Prostate gland (tissue), 2 donors: ENCODE data around the gene PRKAR1B. TPM values are rescaled to one million over a fixed set of nuclear protein-coding genes. Genes with fewer than 3 reads are reported as not detected.

Experiments
- DNase-seq: peaks from one replicate; pipeline ENCODE4 v3.0.0-alpha.2; 2019; ENCODE audit warnings: low spot score
- H3K27ac ChIP-seq, 2 donors: fragments of 200-600 bp; sonication (generic); 2 replicates each; pipeline ENCODE4 v1.5.1; 2017 to 2019
- H3K27me3 ChIP-seq: fragments of 200-600 bp; sonication (generic); replicated peaks from 2 replicates; pipeline ENCODE4 v1.5.1; 2019; ENCODE audit not compliant: insufficient read depth
- H3K36me3 ChIP-seq, 2 donors: fragments of 200-600 bp; sonication (generic); 1 replicate in 1 of 2; 2 replicates in 1 of 2; pipeline versions ENCODE4 v1.5.1 to v1.8.1; 2017 to 2019
- H3K4me1 ChIP-seq: fragments of 200-600 bp; sonication (generic); replicated peaks from 2 replicates; pipeline ENCODE4 v1.5.1; 2019
- H3K4me3 ChIP-seq, 2 donors: fragments of 200-600 bp; sonication (generic); 2 replicates each; pipeline ENCODE4 v1.5.1; 2017 to 2019
- H3K9me3 ChIP-seq: fragments of 200-600 bp; sonication (generic); 2 replicates; pipeline ENCODE4 v1.5.1; 2017
- CTCF ChIP-seq, 4 experiments: fragments of 200-600 bp in 2 of 4; fragments of 450-650 bp in 2 of 4; sonication (generic) in 2 of 4; IDR thresholded peaks; 1 replicate in 3 of 4; 2 replicates in 1 of 4; pipeline ENCODE4 v1.5.1; 2016 to 2019; ENCODE audit warnings: antibody characterized with exemption in 4 of 4, mild to moderate bottlenecking in 2 of 4, moderate library complexity in 2 of 4
- POLR2A ChIP-seq: fragments of 450-650 bp; IDR thresholded peaks from one replicate; pipeline ENCODE4 v1.6.1; 2016; ENCODE audit warnings: antibody characterized with exemption, mild to moderate bottlenecking
- POLR2AphosphoS5 ChIP-seq: sonication (generic); formaldehyde crosslinking; IDR thresholded peaks from one replicate; pipeline ENCODE4 v1.6.1; 2017; ENCODE audit warnings: antibody characterized with exemption
- WGBS: methylation state at CpG from one replicate; pipeline ENCODE4 v1.1.5; 2018; 5-methylcytosine and 5-hydroxymethylcytosine counted together
- intact Hi-C: fragments of 100-400 bp; cut with DNase I; formaldehyde crosslinking; loops from one replicate; pipeline ENCODE4 v1.14.2; 2022
- total RNA-seq, 2 donors: library from RNA; depleted of rRNA; stranded (reverse); fragments of >200 nt; gene quantifications; one replicate each; pipeline ENCODE4 v1.1.0, GENCODE V29; 2016

The PRKAR1B gene
- total RNA-seq, 2 donors from 2014 or later: 20.2 to 44.8 TPM

GRCh38 chr7:556837-557557 lies 170.1 kb downstream of the PRKAR1B start:
- H3K4me3 ChIP-seq: no peak overlapping the region
- DNase-seq: no peak
- intact Hi-C loops: no loop called here
- TF ChIP-seq POLR2AphosphoS5: no peak
- TF ChIP-seq POLR2A: no peak
- no peak for TF ChIP-seq CTCF (IDR thresholded peaks at IDR 0.05)
- no peak overlapping the region for H3K27ac ChIP-seq
- H3K4me1 ChIP-seq: no peaks in the 10 kb centered on the region
- no peaks in the 10 kb centered on the region for H3K9me3 ChIP-seq
- 92% methylated on average over 31 of the region's 32 CpGs for WGBS
- H3K27me3 ChIP-seq: no peaks in the 10 kb centered on the region
- H3K36me3 ChIP-seq: no peaks in the 10 kb centered on the region

DNA sequence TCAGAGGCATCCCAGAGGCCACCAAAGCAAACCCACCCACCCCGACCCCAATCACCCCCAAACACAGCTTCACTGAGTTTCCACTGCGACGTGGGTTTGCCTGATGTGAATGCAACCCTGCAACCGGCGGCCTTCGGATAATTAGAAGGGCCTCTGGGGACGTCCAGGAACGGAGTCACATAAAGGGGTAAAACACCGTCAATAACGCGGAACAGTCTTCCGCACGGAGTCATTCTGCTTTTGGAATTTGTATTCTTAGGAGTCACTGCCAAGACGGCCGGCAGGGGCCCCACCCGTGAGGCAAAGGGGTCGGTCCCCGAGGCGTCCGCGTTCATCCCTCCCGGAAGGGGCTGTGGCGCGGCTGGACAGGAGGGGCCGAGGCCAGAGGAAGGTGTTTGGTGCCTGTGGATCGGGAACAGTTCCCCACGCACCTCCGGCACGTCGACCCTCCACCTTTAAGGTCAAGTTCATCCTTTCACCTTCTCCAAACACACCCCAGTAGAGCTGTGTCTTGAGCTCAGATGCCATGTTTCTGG lies 170.7 kb downstream of the PRKAR1B start:
- H3K36me3 ChIP-seq: no peaks in the 10 kb centered on the region
- no peak for TF ChIP-seq CTCF (IDR thresholded peaks at IDR 0.05)
- TF ChIP-seq POLR2AphosphoS5: no peak
- no peak for TF ChIP-seq POLR2A
- no peaks in the 10 kb centered on the region for H3K27me3 ChIP-seq
- H3K9me3 ChIP-seq: no peaks in the 10 kb centered on the region
- H3K27ac ChIP-seq: no peak overlapping the region
- H3K4me1 ChIP-seq: no peaks in the 10 kb centered on the region
- intact Hi-C loops: no loop called here
- DNase-seq: no peak
- WGBS: 86% methylated on average over 30 of the region's 30 CpGs
- no peak overlapping the region for H3K4me3 ChIP-seq

DNA sequence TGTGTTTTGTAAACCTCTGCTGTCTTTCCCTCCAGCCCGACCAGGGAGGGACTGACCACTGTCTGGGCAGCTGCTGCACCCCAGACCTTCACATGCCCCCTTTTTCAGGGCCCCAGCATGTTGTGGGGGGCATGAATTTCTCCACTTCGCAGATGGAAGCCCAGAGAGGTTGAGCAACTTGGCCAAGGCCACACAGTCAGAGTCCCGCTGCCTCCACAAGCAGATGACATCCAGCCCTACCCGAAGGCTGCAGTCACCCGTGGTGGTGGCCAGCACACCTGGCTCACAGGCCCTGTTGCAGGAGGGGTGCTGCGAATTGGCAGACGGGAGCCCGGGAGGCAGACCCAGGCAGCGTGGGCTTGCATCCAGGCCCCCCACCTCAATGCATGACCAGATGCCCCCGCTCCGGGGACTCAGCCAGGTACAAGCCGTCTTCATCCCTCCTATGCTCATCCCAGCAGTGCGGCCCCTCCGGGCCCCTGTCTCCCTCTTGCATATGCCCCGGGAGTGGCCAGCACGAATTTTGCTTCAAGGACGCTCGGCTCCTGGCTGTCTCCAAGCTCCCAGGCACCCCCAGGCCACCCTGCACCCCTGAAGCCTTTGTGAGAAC lies 171.4 kb downstream of the PRKAR1B start:
- H3K4me3 ChIP-seq: no peak overlapping the region
- no peak overlapping the region for H3K27ac ChIP-seq
- H3K36me3 ChIP-seq: no peaks in the 10 kb centered on the region
- intact Hi-C loops: no loop called here
- no peaks in the 10 kb centered on the region for H3K27me3 ChIP-seq
- no peak for DNase-seq
- H3K4me1 ChIP-seq: no peaks in the 10 kb centered on the region
- WGBS: 93% methylated on average over 18 of the region's 18 CpGs
- H3K9me3 ChIP-seq: no peaks in the 10 kb centered on the region
- no peak for TF ChIP-seq POLR2AphosphoS5
- no peak for TF ChIP-seq POLR2A
- no peak for TF ChIP-seq CTCF (IDR thresholded peaks at IDR 0.05)

DNA sequence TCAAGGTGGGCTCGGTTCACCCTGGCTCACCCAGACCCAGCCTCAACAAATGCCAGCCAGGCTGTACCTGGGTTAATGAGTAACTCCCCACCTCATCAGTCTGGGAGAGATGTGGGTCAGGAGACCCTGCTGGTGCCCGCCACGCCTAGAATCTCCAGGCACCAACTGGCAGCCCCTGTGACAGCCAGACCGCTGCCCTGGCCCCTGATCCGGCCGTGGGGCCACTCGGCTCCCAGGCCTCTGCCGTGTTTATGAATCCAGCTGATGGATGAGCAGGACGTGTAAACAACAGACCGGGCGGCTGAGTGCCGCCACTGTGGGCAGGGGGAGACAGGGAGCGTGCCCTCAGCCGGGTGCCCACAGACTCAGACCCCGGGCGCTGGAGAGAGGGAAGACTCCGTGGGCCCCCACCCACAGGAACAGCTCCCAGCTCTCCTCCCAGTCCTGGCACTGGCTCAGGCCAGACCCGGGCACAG lies 173.4 kb downstream of the PRKAR1B start:
- Histone ChIP-seq H3K4me1 (no peaks in the 10 kb centered on the region), H3K9me3 (no peaks in the 10 kb centered on the region), H3K4me3 (no peak overlapping the region), H3K27ac (no peak overlapping the region), H3K36me3 (no peaks in the 10 kb centered on the region), H3K27me3 (no peaks in the 10 kb centered on the region)
- TF ChIP-seq POLR2AphosphoS5 (no peak), CTCF (IDR thresholded peaks at IDR 0.05) (no peak), POLR2A (no peak)
- 72% methylated on average over 8 of the region's 18 CpGs for WGBS
- intact Hi-C loops: no loop called here
- DNase-seq: no peak
